GM21825 (cell line): ENCODE data around the gene PLA2G15.
A peak's percentile ranks its signal among the peaks of the same experiment; 100 is the strongest.

Experiments
- ATAC-seq: cut with Tn5 transposase; IDR thresholded peaks from one replicate; pipeline ENCODE4 v1.9.1; 2021; ENCODE audit warnings: mild to moderate bottlenecking, moderate library complexity; ENCODE audit not compliant: unreplicated experiment

PLA2G15 gene

GRCh38 chr16:68232335-68232734, 12.8 kb upstream of the PLA2G15 start:
- ATAC-seq: no peak

GRCh38 chr16:68233085-68233834, 11.9 kb upstream of the PLA2G15 start:
- ATAC-seq: no peak

- no peak for ATAC-seq
Measured at GRCh38 chr16:68233835-68234187, 11.4 kb upstream of the PLA2G15 start.

- no peak for ATAC-seq
Measured at GRCh38 chr16:68234188-68235107, 10.7 kb upstream of the PLA2G15 start.

- ATAC-seq: no peak
Measured at GRCh38 chr16:68235108-68235886, 9.9 kb upstream of the PLA2G15 start.

GRCh38 chr16:68235887-68236136, 9.4 kb upstream of the PLA2G15 start, which contains the start of gene ESRP2:
Gene ESRP2 (minus strand): TSS chr16:68236127. CDS start chr16:68236045, 82 bp downstream.
- ATAC-seq: no peak

GRCh38 chr16:68236137-68236825, 8.9 kb upstream of the PLA2G15 start:
- no peak for ATAC-seq

- no peak for ATAC-seq
Measured at GRCh38 chr16:68236826-68237242, 8.3 kb upstream of the PLA2G15 start.

- peak; percentile 68 for ATAC-seq
Measured at GRCh38 chr16:68237243-68238028, 7.7 kb upstream of the PLA2G15 start.

- no peak for ATAC-seq
Measured at GRCh38 chr16:68238029-68238345, 7.2 kb upstream of the PLA2G15 start.

GRCh38 chr16:68242085-68242484, 3.1 kb upstream of the PLA2G15 start:
- no peak for ATAC-seq

GRCh38 chr16:68242926-68243858, 2.0 kb upstream of the PLA2G15 start:
- ATAC-seq: no peak

- ATAC-seq: peak; percentile 4
Measured at GRCh38 chr16:68244481-68244902, 681 bp upstream of the PLA2G15 start.

- no peak for ATAC-seq
Measured at GRCh38 chr16:68246121-68246520, 948 bp downstream of the PLA2G15 start.

- no peak for ATAC-seq
Measured at GRCh38 chr16:68246666-68247065, 1.5 kb downstream of the PLA2G15 start.

- no peak for ATAC-seq
Measured at GRCh38 chr16:68247400-68247799, 2.2 kb downstream of the PLA2G15 start.

GRCh38 chr16:68247932-68248331, 2.8 kb downstream of the PLA2G15 start:
- no peak for ATAC-seq

- no peak for ATAC-seq
Measured at GRCh38 chr16:68249371-68249770, 4.2 kb downstream of the PLA2G15 start.

- ATAC-seq: no peak
Measured at GRCh38 chr16:68250951-68251350, 5.8 kb downstream of the PLA2G15 start.
